Stimulated activated CD8-positive, alpha-beta memory T cell treated with anti-CD3 and anti-CD28 coated beads, Interleukin-7, amount 100 ng/mL, for 1 hour (primary cell): ENCODE data around the gene FBLN2.
"Not testable (repeated sequence)": the region's sequence is repeated elsewhere in the genome, so short reads cannot be mapped to it uniquely, and the experiment has no call there.

Source experiments
- DNase-seq, 2 donors: peaks; one replicate each; pipeline ENCODE4 v3.0.0-alpha.2; 2020; ENCODE audit warnings: low read depth in 2 of 2

Gene FBLN2

GRCh38 chr3:13513913-13514517 is 34.9 kb upstream of the FBLN2 start:
- DNase-seq = no peak

GRCh38 chr3:13514639-13515435 is 34.1 kb upstream of the FBLN2 start:
- DNase-seq = no peak

- DNase-seq = no peak
Observed at GRCh38 chr3:13515786-13516759, 32.9 kb upstream of the FBLN2 start.

GRCh38 chr3:13516760-13517135 is 32.2 kb upstream of the FBLN2 start:
- no peak for DNase-seq

GRCh38 chr3:13517253-13517977 is 31.5 kb upstream of the FBLN2 start:
- no peak for DNase-seq

GRCh38 chr3:13518516-13518953 is 30.4 kb upstream of the FBLN2 start:
- no peak for DNase-seq

GRCh38 chr3:13519006-13519791 is 29.7 kb upstream of the FBLN2 start:
- no peak for DNase-seq

GRCh38 chr3:13520326-13520880 is 28.5 kb upstream of the FBLN2 start:
- no peak for DNase-seq

- no peak for DNase-seq
Observed at GRCh38 chr3:13521309-13521708, 27.6 kb upstream of the FBLN2 start.

- not testable (repeated sequence) for DNase-seq
Observed at GRCh38 chr3:13521749-13522148, 27.2 kb upstream of the FBLN2 start.

GRCh38 chr3:13522236-13522635 is 26.7 kb upstream of the FBLN2 start:
- DNase-seq = no peak

- no peak for DNase-seq
Observed at GRCh38 chr3:13524979-13525669, 23.8 kb upstream of the FBLN2 start.

- DNase-seq = no peak
Observed at GRCh38 chr3:13525827-13526625, 22.9 kb upstream of the FBLN2 start.

- DNase-seq = no peak
Observed at GRCh38 chr3:13526626-13526949, 22.3 kb upstream of the FBLN2 start.

GRCh38 chr3:13528217-13528867 is 20.6 kb upstream of the FBLN2 start:
- DNase-seq = no peak

GRCh38 chr3:13529196-13530112 is 19.5 kb upstream of the FBLN2 start:
- DNase-seq = no peak

GRCh38 chr3:13530241-13531009 is 18.5 kb upstream of the FBLN2 start:
- no peak for DNase-seq
